Measurements from ENCODE around the gene KCNJ12. TPM values are rescaled to one million over a fixed set of nuclear protein-coding genes. Genes with fewer than 3 reads are reported as not detected.
A peak's percentile ranks its signal among the peaks of the same experiment; 100 is the strongest.
"Not testable (repeated sequence)": the region's sequence is repeated elsewhere in the genome, so short reads cannot be mapped to it uniquely, and the experiment has no call there.

The KCNJ12 gene
- total RNA-seq: not detected

DNA sequence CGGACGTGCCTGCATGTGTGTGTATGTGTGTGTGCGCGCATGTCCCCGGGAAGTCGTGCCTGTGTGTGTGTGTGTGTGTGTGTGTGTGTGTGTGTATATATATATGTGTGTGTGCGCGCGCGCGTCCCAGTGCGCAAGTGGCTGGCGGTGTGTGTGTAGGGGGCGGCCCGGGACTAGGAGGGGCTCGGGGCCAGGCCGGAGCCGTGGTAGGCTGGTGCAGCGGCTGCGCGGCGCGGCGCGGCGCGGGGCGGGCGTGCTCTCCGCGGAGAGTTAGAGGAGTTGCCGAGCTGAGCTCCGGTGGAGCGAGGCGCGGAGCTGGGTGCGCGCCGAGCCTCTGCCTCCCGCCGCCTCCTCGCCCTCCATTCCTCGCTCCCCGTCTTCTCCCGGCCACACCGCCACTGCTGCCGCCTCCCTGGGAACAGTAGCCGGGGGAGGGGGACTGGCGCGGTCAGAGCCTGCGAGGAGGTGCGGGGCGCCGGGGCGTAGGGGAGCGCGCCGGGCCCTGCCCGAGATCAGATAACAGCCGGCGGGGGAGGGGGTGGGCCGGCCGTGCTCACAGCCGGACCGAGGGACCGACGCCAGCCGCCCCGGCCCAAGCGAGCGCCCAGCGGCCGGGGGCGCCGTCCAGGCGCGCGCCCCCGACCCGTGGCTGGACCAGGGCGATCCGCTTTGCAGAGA lies at the start of gene KCNJ12:
TSS of gene KCNJ12 (plus strand) at position 277 of the 678 bp plus-strand sequence. CDS start 38,986 bp downstream, outside the sequence.
- no peaks in the 10 kb centered on the region for H3K9me3 Mint-ChIP-seq
- DNase-seq: no peak
- no peak within 1 kb of the TSS for H3K27ac Mint-ChIP-seq
- peaks cover 11% of the 10 kb centered on the region for H3K27me3 Mint-ChIP-seq (ENCODE audit: low read depth)
- ATAC-seq (replicated peaks in 1 of 2): no peak
- H3K36me3 Mint-ChIP-seq (ENCODE audit: insufficient read depth in 2 of 2): no peaks in the 10 kb centered on the region
- H3K4me1 Mint-ChIP-seq (ENCODE audit: low read depth): no peaks in the 10 kb centered on the region
- H3K4me3 Mint-ChIP-seq: peak within 1 kb of the TSS; percentile 61 to 64

DNA sequence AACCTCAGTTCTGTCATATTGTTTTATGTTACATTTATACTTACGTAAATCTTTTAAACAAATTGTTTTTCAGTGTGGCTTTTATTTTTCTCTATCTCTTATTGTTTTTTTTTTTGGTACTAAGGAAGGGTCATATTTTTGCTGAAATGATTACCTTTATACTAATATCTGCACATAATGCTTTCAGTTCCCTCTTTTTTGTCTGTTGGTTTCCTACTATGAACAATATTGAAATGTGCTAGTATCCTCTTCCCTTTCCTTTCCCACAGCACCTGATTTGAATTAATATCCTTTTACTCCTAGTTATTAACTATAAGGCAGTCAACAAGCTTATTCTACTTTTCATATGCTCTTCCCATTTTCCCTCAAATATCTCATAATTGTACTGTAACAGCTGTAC lies 48.2 kb upstream of the KCNJ12 start:
- ATAC-seq (replicated peaks in 1 of 2); H3K36me3 Mint-ChIP-seq (ENCODE audit: insufficient read depth in 2 of 2): not testable (repeated sequence)

GRCh38 chr17:21328778-21329177 lies 47.4 kb upstream of the KCNJ12 start:
- H3K27ac Mint-ChIP-seq; H3K4me3 Mint-ChIP-seq; DNase-seq; ATAC-seq (replicated peaks in 1 of 2); H3K27me3 Mint-ChIP-seq (ENCODE audit: low read depth); H3K36me3 Mint-ChIP-seq (ENCODE audit: insufficient read depth in 2 of 2); H3K9me3 Mint-ChIP-seq; H3K4me1 Mint-ChIP-seq (ENCODE audit: low read depth): not testable (repeated sequence)

More for the DNA sequence above, 48.2 kb upstream of the KCNJ12 start:
- not testable (repeated sequence) for H3K27me3 Mint-ChIP-seq (ENCODE audit: low read depth); DNase-seq; H3K4me3 Mint-ChIP-seq; H3K9me3 Mint-ChIP-seq; H3K4me1 Mint-ChIP-seq (ENCODE audit: low read depth); H3K27ac Mint-ChIP-seq

DNA sequence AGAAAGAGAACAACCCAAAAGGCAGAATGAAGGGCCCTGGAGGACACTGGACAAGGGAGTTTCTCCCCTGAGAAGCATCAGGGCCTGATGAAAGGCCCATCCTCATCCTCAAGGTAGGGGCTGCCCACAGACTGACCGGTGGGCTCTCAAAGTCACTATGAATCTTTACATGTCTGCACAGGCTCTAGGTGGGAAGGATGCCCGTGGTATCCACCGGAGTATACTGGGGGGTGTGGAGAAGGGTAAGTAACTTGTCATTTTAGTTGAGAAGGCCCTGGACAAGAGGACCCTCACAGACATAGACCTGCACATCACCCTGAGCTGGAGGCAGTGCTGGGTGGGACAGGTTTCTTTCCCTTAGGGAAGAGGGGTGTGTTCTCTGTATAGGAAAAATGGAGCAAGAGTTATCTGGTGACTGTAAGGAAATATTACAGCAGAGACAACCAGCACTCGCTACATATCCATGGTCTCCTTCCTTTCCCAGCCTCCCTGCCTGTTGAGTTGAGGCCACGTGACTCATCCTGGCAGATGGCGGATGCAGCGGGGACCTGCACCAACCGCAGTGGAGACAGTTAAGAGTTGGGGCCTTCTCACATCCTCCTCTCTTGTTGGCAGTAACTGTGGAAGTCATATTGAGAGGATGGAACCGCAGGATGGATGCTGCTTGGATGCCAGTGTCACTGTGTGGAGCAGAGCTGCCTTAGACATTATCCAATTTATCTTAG lies 45.6 kb upstream of the KCNJ12 start:
- H3K36me3 Mint-ChIP-seq (ENCODE audit: insufficient read depth in 2 of 2): peaks cover 2 to 3% of the 10 kb centered on the region in 2 donors
- no peaks in the 10 kb centered on the region for H3K4me1 Mint-ChIP-seq (ENCODE audit: low read depth)
- DNase-seq (no peak), ATAC-seq (replicated peaks in 1 of 2) (no peak)
- H3K27me3 Mint-ChIP-seq (ENCODE audit: low read depth): no peaks in the 10 kb centered on the region
- H3K9me3 Mint-ChIP-seq: peaks cover 2 to 3% of the 10 kb centered on the region in 2 donors
- no peak overlapping the region for H3K27ac Mint-ChIP-seq
- H3K4me3 Mint-ChIP-seq: no peak overlapping the region

DNA sequence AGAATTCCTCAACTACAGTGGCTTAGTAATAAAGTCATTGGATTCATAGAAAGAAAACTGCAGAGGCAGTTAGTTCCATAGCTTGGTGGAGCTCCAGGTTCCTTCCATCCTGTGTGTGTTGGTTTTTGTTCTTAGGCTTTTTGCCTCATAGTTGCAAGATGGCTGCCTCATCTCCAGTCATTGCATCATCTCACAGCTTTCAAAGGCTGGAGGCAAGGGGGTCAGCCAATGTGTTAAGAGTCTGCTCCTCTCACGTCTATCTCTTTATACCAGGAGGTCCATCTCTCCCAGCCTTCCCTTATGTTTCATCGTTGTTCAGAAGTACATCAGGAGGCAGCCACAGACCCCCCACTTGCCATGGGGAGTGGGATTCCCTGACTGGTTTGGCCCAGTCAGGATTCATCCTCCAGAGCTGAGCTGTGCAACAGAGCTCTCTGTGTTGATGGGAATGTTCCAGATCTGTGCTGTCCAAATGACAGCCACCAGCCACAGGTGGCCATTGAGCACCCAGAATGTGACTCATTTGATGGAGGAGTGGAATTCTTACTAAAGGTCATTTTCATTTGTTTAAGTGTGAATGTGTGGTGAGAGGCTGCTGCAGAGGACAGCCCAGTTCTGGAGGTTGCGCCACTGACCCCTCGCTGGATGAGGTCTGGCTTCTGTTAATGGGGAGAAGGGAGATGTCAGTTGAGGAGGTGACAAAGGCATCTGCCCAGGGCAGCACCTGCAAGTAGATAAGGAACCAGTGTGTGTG lies 39.4 kb upstream of the KCNJ12 start:
- not testable (repeated sequence) for H3K9me3 Mint-ChIP-seq; H3K36me3 Mint-ChIP-seq (ENCODE audit: insufficient read depth in 2 of 2); H3K4me3 Mint-ChIP-seq; H3K27ac Mint-ChIP-seq; DNase-seq; ATAC-seq (replicated peaks in 1 of 2); H3K27me3 Mint-ChIP-seq (ENCODE audit: low read depth); H3K4me1 Mint-ChIP-seq (ENCODE audit: low read depth)

GRCh38 chr17:21337981-21338625 lies 38.1 kb upstream of the KCNJ12 start:
- H3K9me3 Mint-ChIP-seq; H3K36me3 Mint-ChIP-seq (ENCODE audit: insufficient read depth in 2 of 2); H3K27ac Mint-ChIP-seq; ATAC-seq (replicated peaks in 1 of 2); DNase-seq; H3K4me3 Mint-ChIP-seq; H3K27me3 Mint-ChIP-seq (ENCODE audit: low read depth); H3K4me1 Mint-ChIP-seq (ENCODE audit: low read depth): not testable (repeated sequence)

DNA sequence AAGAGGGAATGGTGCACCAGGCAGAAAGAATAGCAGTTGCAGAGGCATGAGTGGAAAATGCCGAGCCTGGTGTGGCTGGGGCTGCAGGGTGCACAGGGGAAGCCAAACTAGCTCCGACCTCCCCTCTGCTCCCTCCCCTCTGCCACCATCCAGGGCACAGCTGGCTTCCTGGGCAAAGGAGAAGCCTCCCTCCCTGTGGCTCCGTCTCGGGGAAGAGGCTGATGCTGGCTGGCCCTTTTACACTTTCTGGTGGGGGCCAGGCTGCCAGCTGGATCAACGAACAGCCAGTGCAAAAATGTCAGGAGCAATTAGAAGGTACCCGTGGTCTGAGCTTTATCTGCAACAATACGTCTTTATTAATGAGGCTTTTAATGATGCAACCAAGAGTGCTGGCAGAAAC lies 37.1 kb upstream of the KCNJ12 start:
- ATAC-seq (replicated peaks in 1 of 2) (no peak), DNase-seq (no peak)
- H3K9me3 Mint-ChIP-seq: no peaks in the 10 kb centered on the region
- H3K36me3 Mint-ChIP-seq (ENCODE audit: insufficient read depth in 2 of 2): no peaks in the 10 kb centered on the region
- no peak overlapping the region for H3K4me3 Mint-ChIP-seq
- H3K27ac Mint-ChIP-seq: no peak overlapping the region
- H3K27me3 Mint-ChIP-seq (ENCODE audit: low read depth): no peaks in the 10 kb centered on the region
- H3K4me1 Mint-ChIP-seq (ENCODE audit: low read depth): no peaks in the 10 kb centered on the region

GRCh38 chr17:21339571-21339970 lies 36.6 kb upstream of the KCNJ12 start:
- not testable (repeated sequence) for ATAC-seq (replicated peaks in 1 of 2); H3K4me1 Mint-ChIP-seq (ENCODE audit: low read depth); H3K9me3 Mint-ChIP-seq

GRCh38 chr17:21340407-21340806 lies 35.8 kb upstream of the KCNJ12 start:
- not testable (repeated sequence) for H3K36me3 Mint-ChIP-seq (ENCODE audit: insufficient read depth in 2 of 2); H3K27ac Mint-ChIP-seq; H3K27me3 Mint-ChIP-seq (ENCODE audit: low read depth); H3K4me3 Mint-ChIP-seq; DNase-seq; H3K4me1 Mint-ChIP-seq (ENCODE audit: low read depth); H3K9me3 Mint-ChIP-seq; ATAC-seq (replicated peaks in 1 of 2)

More at GRCh38 chr17:21339571-21339970, 36.6 kb upstream of the KCNJ12 start:
- H3K36me3 Mint-ChIP-seq (ENCODE audit: insufficient read depth in 2 of 2); H3K27ac Mint-ChIP-seq; H3K4me3 Mint-ChIP-seq; DNase-seq; H3K27me3 Mint-ChIP-seq (ENCODE audit: low read depth): not testable (repeated sequence)

- H3K9me3 Mint-ChIP-seq; H3K36me3 Mint-ChIP-seq (ENCODE audit: insufficient read depth in 2 of 2); H3K27ac Mint-ChIP-seq; H3K4me3 Mint-ChIP-seq; ATAC-seq (replicated peaks in 1 of 2); H3K4me1 Mint-ChIP-seq (ENCODE audit: low read depth); DNase-seq; H3K27me3 Mint-ChIP-seq (ENCODE audit: low read depth): not testable (repeated sequence)
These were observed 34.9 kb upstream of the KCNJ12 start for GRCh38 chr17:21341279-21341678.

DNA sequence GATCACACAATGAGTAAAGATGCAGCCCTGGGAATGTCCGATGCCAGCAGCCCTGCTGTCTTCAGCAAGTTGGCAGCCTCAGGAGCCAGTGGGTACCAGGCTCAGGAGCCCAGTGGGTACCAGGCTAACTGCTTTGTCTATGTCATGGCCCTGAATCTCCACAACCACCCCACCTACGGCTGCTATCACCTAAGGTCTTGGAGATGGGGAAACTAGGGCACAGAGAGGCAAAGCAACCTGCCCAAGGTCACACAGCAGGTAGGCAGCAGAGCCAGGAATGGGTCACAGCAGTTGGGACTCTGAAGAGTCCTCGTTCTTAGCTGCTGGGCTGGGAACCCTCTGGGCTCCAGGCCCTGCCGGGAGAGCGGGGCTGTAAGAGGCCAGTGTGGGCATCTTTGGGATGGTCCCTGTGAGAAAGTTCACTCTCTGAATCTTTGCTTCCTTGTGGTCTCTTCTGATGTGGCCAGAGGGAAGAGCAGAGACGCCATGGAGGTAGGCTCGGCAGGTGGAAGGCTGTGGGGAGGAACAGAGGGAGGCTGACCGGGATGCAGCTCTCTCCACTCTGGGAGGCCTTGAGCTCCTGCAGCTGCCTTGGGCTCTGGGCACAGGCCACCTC lies 34.1 kb upstream of the KCNJ12 start:
- H3K27ac Mint-ChIP-seq; H3K36me3 Mint-ChIP-seq (ENCODE audit: insufficient read depth in 2 of 2); H3K27me3 Mint-ChIP-seq (ENCODE audit: low read depth); H3K4me1 Mint-ChIP-seq (ENCODE audit: low read depth); H3K4me3 Mint-ChIP-seq; H3K9me3 Mint-ChIP-seq; DNase-seq; ATAC-seq (replicated peaks in 1 of 2): not testable (repeated sequence)

DNA sequence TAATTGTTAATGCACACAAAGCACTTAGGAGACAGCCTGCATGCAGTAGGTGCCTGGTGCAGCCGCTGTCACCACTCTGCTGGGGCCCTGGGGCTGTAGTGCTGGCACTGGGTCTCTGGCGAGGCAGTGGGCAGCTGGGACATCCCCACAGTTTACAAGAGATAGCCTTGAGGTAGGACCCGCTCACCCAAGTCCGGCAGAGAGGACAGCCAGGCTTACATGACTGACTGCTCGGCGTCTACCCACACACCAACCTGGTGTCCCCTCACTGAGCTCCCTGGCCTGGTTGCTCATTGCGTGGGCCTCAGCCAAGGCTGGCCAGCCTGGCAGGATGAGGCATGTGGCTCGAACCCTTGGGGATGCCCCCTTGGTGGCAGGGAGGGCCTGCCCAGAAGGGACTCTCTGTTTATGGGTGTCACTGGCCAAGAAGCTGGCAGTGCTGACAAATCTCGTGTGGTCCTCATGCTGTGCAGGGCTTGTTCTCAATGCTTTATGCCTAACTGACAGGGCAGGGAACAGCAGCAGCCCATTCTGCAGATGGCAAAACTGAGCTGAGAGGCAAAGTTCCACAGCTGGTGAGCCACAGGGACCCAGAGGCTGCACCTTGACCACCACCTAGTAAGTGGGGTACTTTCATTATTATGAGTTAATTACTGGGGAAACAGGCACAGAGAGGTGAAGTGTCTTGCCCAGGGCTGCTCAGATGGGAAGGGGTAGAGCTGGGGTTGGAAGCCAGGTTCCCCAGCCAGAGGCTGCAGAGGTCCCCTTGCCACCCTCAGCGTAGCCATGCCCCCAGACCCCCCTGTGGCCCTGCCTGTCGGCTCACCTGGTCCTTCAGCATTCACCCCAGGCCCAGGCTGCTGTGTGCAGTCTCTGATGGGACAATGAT lies 32.9 kb upstream of the KCNJ12 start:
- H3K27ac Mint-ChIP-seq; H3K4me3 Mint-ChIP-seq; H3K36me3 Mint-ChIP-seq (ENCODE audit: insufficient read depth in 2 of 2); DNase-seq; H3K27me3 Mint-ChIP-seq (ENCODE audit: low read depth); ATAC-seq (replicated peaks in 1 of 2); H3K4me1 Mint-ChIP-seq (ENCODE audit: low read depth); H3K9me3 Mint-ChIP-seq: not testable (repeated sequence)
